Transverse colon (tissue), 4 donors: ENCODE measurements around the gene CCDC3. TPM values are rescaled to one million over a fixed set of nuclear protein-coding genes. Genes with fewer than 3 reads are reported as not detected.

Experiments
- DNase-seq: peaks from one replicate; pipeline ENCODE4 v3.0.0-alpha.2; 2019
- H3K27ac ChIP-seq, 4 donors: fragments of 200-600 bp; sonication (generic); 2 replicates each; pipeline ENCODE4 v1.5.1; 2016 to 2018; ENCODE audit warnings: inconsistent platforms in 4 of 4
- H3K27me3 ChIP-seq: fragments of 200-600 bp; sonication (generic); 2 replicates; pipeline ENCODE4 v1.5.1; 2017; ENCODE audit warnings: inconsistent platforms
- H3K36me3 ChIP-seq, 4 donors: fragments of 200-600 bp; sonication (generic); 2 replicates each; pipeline ENCODE4 v1.5.1; 2017 to 2019; ENCODE audit warnings: inconsistent platforms in 4 of 4
- H3K4me1 ChIP-seq, 4 donors: fragments of 200-600 bp; sonication (generic); 2 replicates each; pipeline ENCODE4 v1.5.1; 2017 to 2020; ENCODE audit warnings: inconsistent platforms in 4 of 4
- H3K4me3 ChIP-seq, 4 donors: fragments of 200-600 bp; sonication (generic); 1 replicate in 1 of 4; 2 replicates in 3 of 4; pipeline versions ENCODE4 v1.5.1 to v1.6.1; 2017 to 2019; ENCODE audit warnings: inconsistent platforms in 4 of 4
- H3K9me3 ChIP-seq, 2 donors: fragments of 200-600 bp; sonication (generic); 2 replicates each; pipeline ENCODE4 v1.5.1; 2017 to 2019; ENCODE audit warnings: inconsistent platforms in 2 of 2
- EP300 ChIP-seq: sonication (generic); formaldehyde crosslinking; IDR thresholded peaks from one replicate; pipeline ENCODE4 v1.6.1; 2017; ENCODE audit warnings: antibody characterized with exemption, low read depth
- POLR2A ChIP-seq: fragments of 450-650 bp; IDR thresholded peaks from one replicate; pipeline ENCODE4 v1.6.1; 2016; ENCODE audit warnings: antibody characterized with exemption, mild to moderate bottlenecking, moderate library complexity
- POLR2AphosphoS5 ChIP-seq, 3 donors: sonication (generic); formaldehyde crosslinking; IDR thresholded peaks; one replicate each; pipeline ENCODE4 v1.6.1; 2016; ENCODE audit warnings: antibody characterized with exemption in 3 of 3
- WGBS, 2 donors: methylation state at CpG; one replicate each; pipeline ENCODE4 v1.1.5; 2018; ENCODE audit warnings: low coverage in 1 of 2; 5-methylcytosine and 5-hydroxymethylcytosine counted together
- in situ Hi-C, 4 donors: fragments of 200-750 bp; cut with MboI; loops; one replicate each; pipeline versions ENCODE4 v1.15.0 to v1.15.1; 2017; ENCODE audit warnings: low sequenced_read_pairs in 3 of 4, low pct_ligation_motif_present in 1 of 4, low pct_unique_long_range_greater_than_20kb in 1 of 4
- intact Hi-C: fragments of 100-400 bp; cut with DNase I; formaldehyde crosslinking; loops from one replicate; pipeline ENCODE4 v1.15.1; 2023; ENCODE audit warnings: low total_unique reads
- total RNA-seq, 4 donors: library from RNA; depleted of rRNA; stranded (reverse); fragments of >200 nt; gene quantifications; one replicate each; pipeline ENCODE4 v1.1.0, GENCODE V29; 2016
- TF ChIP-seq, protein P1 (sequence below), 5 experiments: fragments of 200-600 bp in 3 of 5; fragments of 450-650 bp in 2 of 5; sonication (generic) in 3 of 5; IDR thresholded peaks; 1 replicate in 2 of 5; 2 replicates in 3 of 5; pipeline ENCODE4 v1.5.1; 2016 to 2017; ENCODE audit warnings: antibody characterized with exemption in 5 of 5, inconsistent platforms in 3 of 5, mild to moderate bottlenecking in 2 of 5, moderate library complexity in 1 of 5

The CCDC3 gene
- total RNA-seq, 4 donors from 2014 or later: 0.75 to 2.2 (median 1.3) TPM

DNA sequence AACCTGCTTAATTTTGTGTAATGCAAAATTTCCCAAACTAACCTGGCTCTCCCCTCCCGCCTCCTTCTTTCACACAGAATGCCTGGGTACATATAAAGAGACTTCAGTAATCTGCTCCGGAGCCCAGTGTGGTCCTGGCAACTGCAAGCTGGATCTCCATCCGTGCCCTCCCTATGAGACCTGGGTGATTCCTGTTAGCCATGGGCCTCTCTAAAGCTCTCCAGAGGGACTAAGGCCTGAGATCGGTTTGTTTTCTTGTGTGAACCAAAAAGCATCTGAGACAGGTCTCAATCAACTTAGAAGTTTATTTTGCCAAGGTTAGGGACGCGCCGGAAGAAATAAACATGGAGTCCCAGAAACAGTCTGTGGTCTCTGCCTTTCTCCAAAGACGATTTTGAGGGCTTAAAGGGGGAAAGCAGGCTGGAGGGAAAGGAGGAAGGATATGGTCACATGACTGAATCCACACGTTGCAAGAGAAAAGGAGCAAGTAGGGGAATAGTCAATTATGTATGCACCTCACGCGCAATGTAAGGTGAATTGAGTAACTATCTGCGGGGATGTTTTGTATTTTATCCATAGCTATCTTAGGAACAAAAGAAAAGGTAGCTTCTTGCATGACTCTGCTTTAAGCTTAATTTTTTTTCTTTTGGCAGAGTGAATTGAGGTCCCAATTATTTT lies 46.2 kb upstream of the CCDC3 start:
- intact Hi-C loops: no loop called here
- in situ Hi-C loops: no loop called here
- Histone ChIP-seq H3K4me1 (no peaks in the 10 kb centered on the region), H3K36me3 (no peaks in the 10 kb centered on the region), H3K27me3 (no peaks in the 10 kb centered on the region), H3K4me3 (no peak overlapping the region), H3K27ac (no peak overlapping the region), H3K9me3 (no peaks in the 10 kb centered on the region)
- WGBS, 2 donors: 78 to 83% methylated on average over 9 to 12 of the region's 12 CpGs
- DNase-seq: no peak
- TF ChIP-seq, protein P1, sequence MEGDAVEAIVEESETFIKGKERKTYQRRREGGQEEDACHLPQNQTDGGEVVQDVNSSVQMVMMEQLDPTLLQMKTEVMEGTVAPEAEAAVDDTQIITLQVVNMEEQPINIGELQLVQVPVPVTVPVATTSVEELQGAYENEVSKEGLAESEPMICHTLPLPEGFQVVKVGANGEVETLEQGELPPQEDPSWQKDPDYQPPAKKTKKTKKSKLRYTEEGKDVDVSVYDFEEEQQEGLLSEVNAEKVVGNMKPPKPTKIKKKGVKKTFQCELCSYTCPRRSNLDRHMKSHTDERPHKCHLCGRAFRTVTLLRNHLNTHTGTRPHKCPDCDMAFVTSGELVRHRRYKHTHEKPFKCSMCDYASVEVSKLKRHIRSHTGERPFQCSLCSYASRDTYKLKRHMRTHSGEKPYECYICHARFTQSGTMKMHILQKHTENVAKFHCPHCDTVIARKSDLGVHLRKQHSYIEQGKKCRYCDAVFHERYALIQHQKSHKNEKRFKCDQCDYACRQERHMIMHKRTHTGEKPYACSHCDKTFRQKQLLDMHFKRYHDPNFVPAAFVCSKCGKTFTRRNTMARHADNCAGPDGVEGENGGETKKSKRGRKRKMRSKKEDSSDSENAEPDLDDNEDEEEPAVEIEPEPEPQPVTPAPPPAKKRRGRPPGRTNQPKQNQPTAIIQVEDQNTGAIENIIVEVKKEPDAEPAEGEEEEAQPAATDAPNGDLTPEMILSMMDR (IDR thresholded peaks at IDR 0.05): no peak
- no peak for TF ChIP-seq EP300
- no peak for TF ChIP-seq POLR2A
- no peak for TF ChIP-seq POLR2AphosphoS5 (IDR thresholded peaks at IDR 0.05)

DNA sequence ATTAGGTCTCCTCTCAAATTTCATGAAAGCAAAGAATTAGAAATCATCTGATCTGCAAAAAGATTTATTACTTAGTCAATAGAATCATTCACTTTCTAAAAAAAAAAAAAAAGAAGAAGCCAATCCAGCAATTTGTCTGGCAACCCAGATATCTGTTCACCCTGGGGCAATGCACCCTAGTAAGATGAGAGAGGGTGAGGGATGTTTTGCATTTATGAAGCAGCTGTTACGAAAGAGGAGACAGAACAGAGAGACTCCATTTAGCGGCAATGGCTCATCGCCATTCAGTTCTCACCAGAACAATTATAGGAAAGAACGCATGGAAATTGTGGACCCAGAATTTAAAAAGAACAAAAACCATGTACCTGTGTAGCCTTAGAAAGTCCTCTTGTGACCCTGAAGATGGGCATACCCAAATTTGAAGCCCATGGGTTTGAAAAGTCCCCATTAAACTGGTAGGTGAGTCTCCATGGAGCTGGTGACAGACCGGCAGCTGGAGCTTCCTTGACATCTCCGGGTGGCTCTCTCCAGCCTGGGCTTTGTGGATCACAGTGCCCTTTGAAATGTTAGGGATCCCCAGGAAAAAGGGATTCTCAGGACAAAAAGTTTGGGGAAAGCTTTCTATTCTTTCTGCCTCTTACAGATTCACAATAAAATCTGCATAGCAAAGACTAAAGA lies 45.5 kb upstream of the CCDC3 start:
- in situ Hi-C loops: no loop called here

DNA sequence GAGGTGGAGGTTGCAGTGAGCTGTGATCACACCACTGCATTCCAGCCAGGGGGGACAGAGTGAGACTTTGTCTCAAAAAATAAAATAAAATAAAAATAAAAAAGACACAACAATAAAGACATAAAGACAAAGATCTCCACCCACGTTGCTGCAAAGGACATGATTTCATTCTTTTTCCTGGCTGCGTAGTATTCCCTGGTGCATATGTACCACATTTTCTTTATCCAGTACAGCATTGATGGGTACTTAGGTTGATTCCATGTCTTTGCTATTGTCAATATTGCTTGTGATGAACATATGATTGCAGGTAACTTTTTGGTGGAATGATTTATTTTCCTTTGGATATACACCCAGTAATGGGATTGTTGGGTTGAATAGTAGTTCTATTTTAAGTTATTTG lies 42.0 kb upstream of the CCDC3 start:
- no peak overlapping the region for H3K27ac ChIP-seq
- no peak overlapping the region for H3K4me3 ChIP-seq
- no peaks in the 10 kb centered on the region for H3K27me3 ChIP-seq
- intact Hi-C loops: no loop called here
- TF ChIP-seq, protein P1 (IDR thresholded peaks at IDR 0.05): no peak
- TF ChIP-seq EP300 (no peak), POLR2AphosphoS5 (IDR thresholded peaks at IDR 0.05) (no peak), POLR2A (no peak)
- in situ Hi-C loops: no loop called here
- H3K4me1 ChIP-seq: no peaks in the 10 kb centered on the region
- no peaks in the 10 kb centered on the region for H3K36me3 ChIP-seq
- H3K9me3 ChIP-seq: no peaks in the 10 kb centered on the region
- no peak for DNase-seq
- 65 to 77% methylated on average over 2 of the region's 2 CpGs for WGBS, 2 donors

More for the DNA sequence above, 45.5 kb upstream of the CCDC3 start:
- H3K9me3 ChIP-seq: no peaks in the 10 kb centered on the region
- no peaks in the 10 kb centered on the region for H3K27me3 ChIP-seq
- no peak overlapping the region for H3K4me3 ChIP-seq
- intact Hi-C loops: no loop called here
- no peaks in the 10 kb centered on the region for H3K36me3 ChIP-seq
- no peak for TF ChIP-seq POLR2A
- no peak for TF ChIP-seq POLR2AphosphoS5 (IDR thresholded peaks at IDR 0.05)
- TF ChIP-seq EP300: no peak
- TF ChIP-seq, protein P1 (IDR thresholded peaks at IDR 0.05): no peak
- H3K4me1 ChIP-seq: no peaks in the 10 kb centered on the region
- WGBS, 2 donors: 84 to 95% methylated on average over 4 to 6 of the region's 6 CpGs
- DNase-seq: no peak
- H3K27ac ChIP-seq: no peak overlapping the region

DNA sequence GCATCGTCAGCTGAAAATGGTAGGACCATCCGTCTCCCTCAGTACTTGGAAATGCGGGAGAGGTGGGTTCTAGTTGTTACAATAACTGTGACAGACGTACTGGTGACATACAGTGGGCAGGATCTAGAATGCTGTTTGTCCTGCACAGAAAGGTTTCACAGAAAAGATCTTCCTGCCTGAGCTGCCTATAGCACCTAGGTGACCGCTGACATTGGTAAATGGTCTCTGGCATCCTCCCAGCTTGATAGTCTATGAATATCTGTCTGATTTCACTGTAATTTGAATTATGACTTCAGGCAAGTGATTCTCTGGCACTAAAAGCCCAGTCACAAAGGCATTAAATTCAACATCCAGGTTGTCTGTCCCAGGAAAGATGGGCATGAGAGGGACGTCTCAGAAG lies 38.2 kb upstream of the CCDC3 start:
- Histone ChIP-seq H3K4me3 (no peak overlapping the region), H3K27me3 (no peaks in the 10 kb centered on the region), H3K9me3 (no peaks in the 10 kb centered on the region), H3K27ac (no peak overlapping the region), H3K36me3 (no peaks in the 10 kb centered on the region), H3K4me1 (no peaks in the 10 kb centered on the region)
- intact Hi-C loops: no loop called here
- 77% methylated on average over 6 of the region's 6 CpGs; no CpG with 5 or more reads in 1 of the 2 donors for WGBS, 2 donors
- in situ Hi-C loops: no loop called here
- TF ChIP-seq POLR2A: no peak
- TF ChIP-seq EP300: no peak
- TF ChIP-seq POLR2AphosphoS5 (IDR thresholded peaks at IDR 0.05): no peak
- TF ChIP-seq, protein P1 (IDR thresholded peaks at IDR 0.05): no peak
- DNase-seq: no peak
